RKO (cell line): Measurements from ENCODE around the gene LRTM1.

Experiments used
- DNase-seq: peaks from one replicate; pipeline ENCODE4 v3.0.0-alpha.2; 2016; ENCODE audit warnings: low spot score

The LRTM1 gene

GRCh38 chr3:54939557-54940300, 11.9 kb upstream of the LRTM1 start:
- DNase-seq = no peak

DNA sequence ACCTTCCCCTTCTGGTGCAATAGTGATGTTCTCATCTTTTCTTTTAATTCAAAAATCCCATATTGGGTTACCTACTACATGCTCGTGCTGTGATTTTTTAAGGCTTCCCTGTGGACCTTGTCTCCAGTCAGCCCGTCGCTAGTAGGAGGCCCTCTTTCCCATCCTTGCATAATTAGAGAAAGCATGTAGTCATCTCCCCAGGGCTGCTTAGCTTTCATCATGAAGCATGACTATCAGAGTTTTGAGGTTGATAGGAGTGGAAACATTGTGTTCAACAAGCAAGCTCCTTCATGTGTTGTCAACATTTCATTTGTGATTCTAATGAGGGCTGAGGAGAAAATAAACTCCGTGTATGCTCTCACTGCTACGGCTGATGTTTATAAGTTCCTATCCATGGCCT, 8.7 kb upstream of the LRTM1 start:
- no peak for DNase-seq

DNA sequence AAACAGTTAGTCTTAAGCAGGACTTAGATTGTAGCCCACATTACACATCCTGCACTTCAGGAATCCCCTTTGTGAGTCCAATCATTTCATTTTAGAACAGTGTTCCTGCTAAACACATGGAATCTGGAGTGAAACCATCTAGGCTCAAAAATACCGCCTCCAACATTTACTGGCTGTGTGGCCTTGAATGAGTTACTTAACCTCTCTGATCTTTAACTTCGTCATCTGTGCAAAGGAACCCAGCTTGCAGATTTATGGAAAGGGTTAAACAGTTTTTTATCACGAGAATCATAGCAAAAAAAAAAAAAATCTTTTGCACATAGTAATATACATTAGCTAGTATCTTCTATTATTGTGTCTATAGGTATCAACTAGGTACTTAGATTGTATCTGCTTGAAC, 8.0 kb upstream of the LRTM1 start:
- no peak for DNase-seq

DNA sequence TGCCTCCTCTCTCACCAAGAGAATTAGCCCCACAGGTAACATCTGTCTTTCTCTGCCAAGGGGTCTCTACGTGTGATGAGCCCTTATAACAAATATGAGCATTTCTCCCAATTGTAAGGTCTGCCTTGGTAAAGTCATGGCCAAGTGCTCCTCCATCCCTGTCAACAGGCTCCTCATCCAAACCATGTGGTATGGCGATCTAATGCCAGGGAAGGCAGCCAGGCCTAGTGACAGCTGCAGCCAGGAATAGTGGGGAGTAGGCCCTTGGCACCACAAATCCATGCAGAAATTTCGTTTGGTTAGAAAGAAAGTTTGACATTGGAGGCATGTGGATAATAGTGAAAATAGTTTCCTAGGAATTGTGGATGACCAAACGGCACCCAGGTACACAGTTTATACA, 4.7 kb upstream of the LRTM1 start:
- no peak for DNase-seq

DNA sequence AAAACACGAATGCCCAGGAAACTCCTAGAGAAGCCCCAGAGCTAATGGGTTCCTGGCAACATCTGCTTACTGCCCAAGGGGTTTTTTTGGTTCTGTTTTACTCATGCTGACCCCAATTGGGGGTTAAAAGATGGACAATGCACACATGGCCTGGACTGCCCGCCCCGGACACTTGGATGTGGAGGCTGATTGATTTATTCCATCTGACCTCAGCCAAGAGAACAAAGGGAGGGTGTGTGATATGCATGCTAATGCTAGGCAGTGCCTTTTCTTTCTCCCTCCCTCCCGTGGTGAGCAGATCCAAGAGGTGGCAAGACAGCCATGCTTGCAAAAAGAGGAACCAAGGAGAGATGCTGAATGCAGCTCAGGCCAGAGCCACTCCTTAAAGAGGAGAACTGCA, 3.3 kb upstream of the LRTM1 start:
- DNase-seq = no peak

DNA sequence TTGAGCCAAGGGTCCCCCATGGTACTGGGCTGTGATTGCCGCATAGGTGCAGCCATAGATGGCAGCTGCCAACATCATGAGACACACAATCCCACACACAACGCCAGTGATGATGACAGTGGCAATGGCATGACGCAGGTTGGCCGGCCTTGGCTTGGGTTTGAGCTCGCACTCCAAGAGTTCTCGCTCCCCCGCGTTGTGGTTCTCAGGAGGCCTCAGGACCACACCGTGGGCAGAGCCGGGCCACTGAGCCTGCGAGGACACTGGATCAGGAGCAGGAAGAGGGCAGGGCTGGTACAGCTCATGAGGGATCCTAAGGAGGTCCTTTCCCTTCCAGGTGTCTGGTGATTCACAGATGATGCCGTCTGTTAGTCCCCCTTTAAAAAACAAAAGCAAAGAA, 9.3 kb downstream of the LRTM1 start:
- DNase-seq = no peak

DNA sequence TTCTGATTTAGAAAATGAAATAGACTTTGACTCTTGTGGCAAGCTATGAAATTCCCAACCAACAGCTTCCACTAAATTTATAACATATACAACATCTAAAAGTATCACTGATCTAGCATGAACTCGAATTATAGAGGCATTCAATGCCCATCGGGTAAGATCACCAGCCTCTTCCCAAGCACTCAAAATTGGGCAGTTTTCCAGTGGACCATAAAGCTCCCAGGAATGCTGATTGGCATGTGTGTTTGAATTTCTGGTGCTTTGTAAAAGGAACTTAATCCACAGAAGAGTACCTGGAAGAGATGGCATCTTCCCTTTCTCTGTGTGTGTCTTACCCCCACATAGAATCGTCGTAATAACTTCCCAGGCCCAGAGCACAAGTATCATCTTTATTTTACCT, 10.0 kb downstream of the LRTM1 start:
- no peak for DNase-seq

DNA sequence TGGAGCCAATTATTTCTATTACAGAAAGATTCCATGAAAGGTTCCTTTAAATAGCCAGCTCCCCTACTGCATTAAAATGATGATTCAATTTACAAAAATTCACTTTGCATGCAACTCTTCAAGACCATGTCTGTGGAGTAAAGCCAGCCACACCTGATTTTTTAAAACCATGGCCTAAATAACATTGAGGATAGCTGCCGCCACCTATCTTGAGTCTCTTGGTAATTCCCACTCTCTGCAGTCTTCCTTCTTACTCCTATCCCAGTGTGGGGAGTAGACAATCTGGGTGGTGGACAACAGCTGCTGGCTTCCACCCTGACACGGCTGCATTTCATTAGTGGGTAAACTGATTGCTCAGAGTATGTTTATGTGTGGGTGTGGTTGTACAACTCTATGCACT, 10.7 kb downstream of the LRTM1 start:
- no peak for DNase-seq

DNA sequence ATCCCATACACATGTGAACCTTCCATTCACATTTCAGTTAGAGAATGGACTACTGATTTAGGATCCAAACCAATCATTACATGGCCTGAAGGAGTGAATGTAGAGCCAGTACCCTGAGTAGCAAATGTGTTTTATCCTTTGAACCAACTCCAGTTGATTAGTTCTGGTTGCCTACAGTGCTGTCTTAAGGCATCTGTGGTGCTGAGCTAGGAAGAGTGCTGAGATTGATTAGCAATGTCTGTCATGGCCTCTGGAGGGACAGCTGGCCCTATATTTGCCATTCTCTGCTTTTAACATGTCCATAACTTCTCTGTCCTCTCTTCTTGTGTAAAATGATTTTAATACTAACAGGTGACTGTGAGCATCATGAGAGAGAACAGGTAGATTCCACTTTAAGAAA, 11.1 kb downstream of the LRTM1 start:
- no peak for DNase-seq

DNA sequence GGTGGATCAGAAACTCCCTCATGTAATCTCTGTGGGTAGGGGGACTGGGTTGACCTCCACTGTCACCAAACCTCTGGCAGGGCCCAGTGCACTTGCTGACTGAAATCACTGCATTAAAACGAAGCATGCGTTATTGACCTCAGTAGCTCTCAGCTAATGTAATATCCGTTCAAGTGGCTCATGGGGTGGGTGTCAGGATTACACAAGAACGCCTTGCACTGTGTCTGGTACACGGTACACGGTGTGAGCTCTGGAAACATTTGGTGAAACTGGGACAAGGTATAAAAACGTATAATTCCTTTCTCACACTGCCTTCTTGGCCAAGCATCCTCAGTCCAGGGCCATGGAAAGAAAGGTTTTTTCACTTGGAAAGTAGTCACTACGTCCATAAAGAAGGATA, 11.9 kb downstream of the LRTM1 start:
- no peak for DNase-seq

DNA sequence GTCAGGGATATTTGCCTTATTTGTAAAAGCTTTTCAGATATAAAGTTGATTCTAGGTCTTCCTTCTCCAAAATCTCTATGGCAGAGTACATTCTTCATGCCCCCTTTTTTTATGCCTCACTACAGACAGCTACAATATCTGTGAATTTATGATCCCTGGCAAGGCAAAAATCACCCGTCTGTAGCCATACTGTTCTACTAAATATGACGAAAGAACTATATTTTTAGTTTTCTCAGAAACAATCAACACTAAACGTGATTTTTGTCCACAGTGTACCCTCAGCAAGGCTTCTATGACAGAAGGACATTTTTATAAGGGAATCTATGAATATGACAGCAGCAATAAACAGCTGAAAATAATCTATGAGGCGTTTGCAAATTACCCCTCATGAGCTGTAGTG, 12.7 kb downstream of the LRTM1 start:
- no peak for DNase-seq

- DNase-seq = no peak
Observed at GRCh38 chr3:54914180-54914579, 13.7 kb downstream of the LRTM1 start.

DNA sequence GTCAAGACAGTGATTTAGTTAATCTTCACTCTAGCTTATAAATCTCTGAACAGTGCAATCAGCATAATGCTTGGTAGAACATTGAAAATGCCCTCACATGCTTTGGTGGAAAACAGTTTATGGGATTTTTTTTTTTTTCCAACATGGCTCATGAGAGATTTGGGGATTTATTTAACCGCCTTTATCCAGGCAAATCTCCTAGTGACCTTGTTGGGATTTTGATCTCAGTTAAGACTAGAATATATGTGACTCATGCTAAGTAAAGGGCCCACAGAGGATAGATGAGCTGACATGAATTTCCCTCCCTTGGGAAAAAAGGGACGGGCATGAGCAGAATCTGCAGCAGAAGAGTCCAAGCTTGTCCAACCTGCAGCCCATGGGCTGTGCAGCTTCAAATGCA, 18.7 kb downstream of the LRTM1 start:
- DNase-seq = no peak

- no peak for DNase-seq
Observed at GRCh38 chr3:54906763-54907162, 21.1 kb downstream of the LRTM1 start.

- no peak for DNase-seq
Observed at GRCh38 chr3:54905920-54906319, 21.9 kb downstream of the LRTM1 start.

- no peak for DNase-seq
Observed at GRCh38 chr3:54905261-54905888, 22.5 kb downstream of the LRTM1 start.

- DNase-seq = no peak
Observed at GRCh38 chr3:54901906-54902685, 25.8 kb downstream of the LRTM1 start.

DNA sequence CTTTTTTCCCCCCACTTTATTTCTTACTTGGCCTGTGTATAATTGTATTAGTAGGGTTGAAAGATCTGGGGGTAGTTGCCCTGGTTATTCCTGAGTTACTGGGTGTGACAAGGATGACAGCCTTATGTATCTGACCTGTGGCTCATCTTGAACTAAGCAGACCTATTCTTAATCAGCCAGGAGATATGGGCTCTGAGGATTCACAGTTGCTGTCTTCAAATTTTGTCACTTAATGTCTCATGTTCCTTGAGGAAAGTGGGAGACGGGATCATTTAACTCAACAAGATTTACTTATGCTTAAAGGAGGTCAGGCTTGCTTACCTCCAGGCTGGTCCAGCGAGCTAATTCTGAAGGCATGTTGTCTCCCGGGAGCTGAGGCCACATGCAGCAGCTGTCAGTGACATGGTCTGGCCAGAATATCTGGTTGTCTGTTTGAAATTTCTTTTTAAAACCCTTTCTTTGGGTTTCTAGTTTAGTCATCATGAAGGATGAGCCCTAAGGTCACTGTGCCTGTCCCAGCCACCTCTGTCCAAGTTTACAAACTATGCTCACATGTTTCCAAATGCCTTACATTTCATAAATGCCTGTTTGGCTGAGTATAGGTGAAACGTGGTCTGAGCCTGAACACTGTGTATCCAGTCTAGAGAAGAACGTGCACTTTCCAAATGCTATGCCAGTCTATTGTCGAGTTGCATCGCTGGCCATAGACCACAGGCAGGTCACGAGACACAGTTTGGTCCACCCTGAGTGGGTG, 26.8 kb downstream of the LRTM1 start:
- no peak for DNase-seq

DNA sequence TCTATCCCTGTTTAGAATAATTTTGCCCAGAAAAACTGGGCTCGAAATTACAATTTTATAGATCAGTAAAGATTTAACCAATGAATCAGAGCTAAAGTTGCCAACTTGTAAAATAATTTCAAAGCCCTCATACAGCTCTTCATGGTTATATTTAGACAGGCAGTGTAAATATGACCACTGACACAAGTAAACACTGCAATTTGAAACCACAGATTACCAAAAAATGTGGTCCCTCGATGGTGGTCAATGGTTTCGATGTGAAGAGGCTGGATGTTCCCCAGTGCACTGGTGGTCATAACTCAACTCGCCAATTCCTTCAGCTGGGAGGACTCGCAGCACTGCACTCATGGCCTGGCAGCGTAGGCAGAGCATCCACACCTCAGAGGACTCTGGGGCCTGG, 28.6 kb downstream of the LRTM1 start:
- DNase-seq = no peak

DNA sequence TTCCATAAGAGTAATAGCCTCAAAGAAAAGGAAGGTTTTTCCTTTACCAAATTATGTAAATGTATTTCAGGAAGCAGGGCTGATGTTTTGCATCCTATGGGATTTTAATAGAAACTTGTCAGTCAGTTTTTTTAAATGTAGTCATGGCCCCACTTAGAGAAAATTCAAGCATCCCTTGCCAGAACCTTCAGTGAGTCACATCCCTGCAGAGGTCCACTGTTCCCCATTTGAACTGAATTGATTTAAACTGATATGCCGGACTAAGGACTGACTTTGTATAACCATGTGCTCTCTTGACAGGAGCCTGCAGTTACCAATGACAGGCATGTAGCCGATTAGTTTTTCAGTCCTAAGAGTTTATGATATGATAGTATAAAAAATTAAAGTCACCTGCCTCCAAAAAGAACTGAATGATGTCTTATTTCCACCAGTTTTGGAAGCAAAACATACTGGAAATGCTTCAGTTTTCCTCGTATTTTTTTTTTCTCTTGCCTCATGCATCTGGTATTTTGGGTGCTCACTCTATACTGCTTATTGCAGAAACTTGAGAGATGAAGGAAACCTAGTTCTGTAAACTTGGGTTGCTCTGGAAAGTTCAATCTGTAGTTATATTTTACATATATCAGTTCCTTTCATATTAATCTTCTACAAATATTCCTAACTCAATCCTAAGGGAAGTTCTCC, 30.7 kb downstream of the LRTM1 start:
- DNase-seq = no peak

- no peak for DNase-seq
Observed at GRCh38 chr3:54895613-54896012, 32.2 kb downstream of the LRTM1 start.

GRCh38 chr3:54892168-54892567, 35.7 kb downstream of the LRTM1 start:
- no peak for DNase-seq
